Hepatocyte (in vitro differentiated cells): ENCODE data around the gene RAB37. TPM values are rescaled to one million over a fixed set of nuclear protein-coding genes. Genes with fewer than 3 reads are reported as not detected.
A peak's percentile ranks its signal among the peaks of the same experiment; 100 is the strongest.

Experiments
- DNase-seq: peaks from one replicate; pipeline ENCODE4 v3.0.0-alpha.2; 2016; ENCODE audit warnings: low spot score
- H2AFZ ChIP-seq: fragments of 200-600 bp; sonication (generic); 2 replicates; pipeline ENCODE4 v1.6.0; 2016; ENCODE audit warnings: antibody characterized with exemption, mild to moderate bottlenecking
- H3K27ac ChIP-seq: fragments of 200-600 bp; sonication (generic); 2 replicates; pipeline ENCODE4 v1.5.1; 2016; ENCODE audit warnings: mild to moderate bottlenecking
- H3K27me3 ChIP-seq: fragments of 200-600 bp; sonication (generic); 2 replicates; pipeline ENCODE4 v1.6.1; 2016
- H3K36me3 ChIP-seq: fragments of 200-600 bp; sonication (generic); replicated peaks from 2 replicates; pipeline ENCODE4 v1.5.1; 2016; ENCODE audit warnings: low read depth; ENCODE audit not compliant: insufficient read depth
- H3K4me1 ChIP-seq: fragments of 200-600 bp; sonication (generic); 2 replicates; pipeline ENCODE4 v1.5.1; 2016; ENCODE audit warnings: mild to moderate bottlenecking, moderate library complexity; ENCODE audit not compliant: insufficient read depth
- H3K4me2 ChIP-seq: fragments of 200-600 bp; sonication (generic); 2 replicates; pipeline ENCODE4 v1.6.0; 2016
- H3K4me3 ChIP-seq: fragments of 200-600 bp; sonication (generic); 2 replicates; pipeline ENCODE4 v1.5.1; 2016; ENCODE audit warnings: mild to moderate bottlenecking
- H3K79me2 ChIP-seq: fragments of 200-600 bp; sonication (generic); 2 replicates; pipeline ENCODE4 v1.6.0; 2017; ENCODE audit warnings: mild to moderate bottlenecking
- H3K9me2 ChIP-seq: fragments of 200-600 bp; sonication (generic); replicated peaks from 2 replicates; pipeline ENCODE4 v1.6.0; 2017; ENCODE audit warnings: mild to moderate bottlenecking; ENCODE audit not compliant: insufficient read depth
- H3K9me3 ChIP-seq: fragments of 200-600 bp; sonication (generic); 2 replicates; pipeline ENCODE4 v1.5.1; 2016; ENCODE audit warnings: low read depth, mild to moderate bottlenecking
- H4K20me1 ChIP-seq: fragments of 200-600 bp; sonication (generic); 2 replicates; pipeline ENCODE4 v1.6.0; 2016; ENCODE audit warnings: mild to moderate bottlenecking; ENCODE audit not compliant: insufficient read depth, poor library complexity, severe bottlenecking
- CTCF ChIP-seq: fragments of 200-600 bp; sonication (generic); IDR thresholded peaks from 2 replicates; pipeline ENCODE4 v1.5.1; 2016; ENCODE audit warnings: antibody characterized with exemption, mild to moderate bottlenecking; ENCODE audit not compliant: poor library complexity
- EZH2 ChIP-seq: fragments of 200-600 bp; sonication (generic); IDR thresholded peaks from 2 replicates; pipeline ENCODE4 v1.6.1; 2016; ENCODE audit warnings: antibody characterized with exemption, mild to moderate bottlenecking, borderline replicate concordance
- EZH2phosphoT487 ChIP-seq: fragments of 200-600 bp; sonication (generic); IDR thresholded peaks from one replicate; pipeline ENCODE4 v1.6.1; 2018; ENCODE audit warnings: antibody characterized with exemption, mild to moderate bottlenecking, low read depth, moderate library complexity; ENCODE audit not compliant: unreplicated experiment, severe bottlenecking
- WGBS: methylation state at CpG from one replicate; pipeline ENCODE4 v1.1.6; 2016; ENCODE audit warnings: low lambda C conversion rate; ENCODE audit errors: missing lambda C conversion rate; 5-methylcytosine and 5-hydroxymethylcytosine counted together
- polyA plus RNA-seq: library from polyadenylated mRNA; unstranded; fragments of >200 nt; fragmentation: Nextera tagmentation; extraction: Ambion mirVana; gene quantifications from 2 replicates; pipeline ENCODE4 v1.2.1, GENCODE V29; 2016
- total RNA-seq: library from RNA; depleted of rRNA; stranded (reverse); fragments of >200 nt; gene quantifications from 2 replicates; pipeline ENCODE4 v1.2.3, GENCODE V29; 2014

RAB37 gene
- total and polyA plus RNA-seq, 2 experiments from 2014 or later = 6.1 to 7.0 TPM

GRCh38 chr17:74712756-74713155, 24.3 kb upstream of the RAB37 start, which contains the start of gene CD300LF:
TSS of gene CD300LF (minus strand) at chr17:74712923. CDS start at chr17:74712866, 57 bp downstream.
- no peak for DNase-seq
- H3K36me3 ChIP-seq = no peaks in the 10 kb centered on the region
- H3K9me3 ChIP-seq = no peaks in the 10 kb centered on the region
- H3K27me3 ChIP-seq = no peaks in the 10 kb centered on the region
- H3K9me2 ChIP-seq = no peaks in the 10 kb centered on the region
- no peaks in the 10 kb centered on the region for H3K79me2 ChIP-seq
- H3K27ac ChIP-seq = no peak within 1 kb of the TSS
- H3K4me2 ChIP-seq = no peak within 1 kb of the TSS
- TF ChIP-seq EZH2phosphoT487 = no peak
- no peak for TF ChIP-seq EZH2
- TF ChIP-seq CTCF = no peak
- 96% methylated on average over 8 of the region's 8 CpGs for WGBS
- H3K4me1 ChIP-seq = peaks cover 16% of the 10 kb centered on the region
- no peak within 1 kb of the TSS for H2AFZ ChIP-seq
- H4K20me1 ChIP-seq = no peaks in the 10 kb centered on the region
- no peak within 1 kb of the TSS for H3K4me3 ChIP-seq

- WGBS = 96% methylated on average over 12 of the region's 12 CpGs
- no peaks in the 10 kb centered on the region for H4K20me1 ChIP-seq
- H3K4me1 ChIP-seq = peaks cover 16% of the 10 kb centered on the region
- no peaks in the 10 kb centered on the region for H3K9me2 ChIP-seq
- no peak for DNase-seq
- H3K27me3 ChIP-seq = no peaks in the 10 kb centered on the region
- H3K27ac ChIP-seq = no peak overlapping the region
- H3K4me2 ChIP-seq = no peak overlapping the region
- H3K36me3 ChIP-seq = no peaks in the 10 kb centered on the region
- H3K9me3 ChIP-seq = no peaks in the 10 kb centered on the region
- H3K79me2 ChIP-seq = no peaks in the 10 kb centered on the region
- TF ChIP-seq EZH2 = no peak
- TF ChIP-seq EZH2phosphoT487 = no peak
- no peak for TF ChIP-seq CTCF
- H2AFZ ChIP-seq = no peak overlapping the region
- H3K4me3 ChIP-seq = no peak overlapping the region
Measured at GRCh38 chr17:74713171-74713755, 23.8 kb upstream of the RAB37 start.

GRCh38 chr17:74715144-74715543, 21.9 kb upstream of the RAB37 start:
- H3K9me3 ChIP-seq = no peaks in the 10 kb centered on the region
- peak overlapping the region; percentile 6 for H3K4me2 ChIP-seq
- TF ChIP-seq EZH2 (no peak), CTCF (no peak), EZH2phosphoT487 (no peak)
- H2AFZ ChIP-seq = no peak overlapping the region
- H3K27me3 ChIP-seq = no peaks in the 10 kb centered on the region
- WGBS = 17% methylated on average over 4 of the region's 4 CpGs
- DNase-seq = peak; percentile 72
- no peaks in the 10 kb centered on the region for H3K9me2 ChIP-seq
- H3K4me3 ChIP-seq = no peak overlapping the region
- H3K4me1 ChIP-seq = peaks cover 16% of the 10 kb centered on the region
- no peaks in the 10 kb centered on the region for H4K20me1 ChIP-seq
- no peaks in the 10 kb centered on the region for H3K36me3 ChIP-seq
- H3K27ac ChIP-seq = peak overlapping the region; percentile 60
- H3K79me2 ChIP-seq = no peaks in the 10 kb centered on the region

- Histone ChIP-seq H3K36me3 (no peaks in the 10 kb centered on the region), H3K79me2 (no peaks in the 10 kb centered on the region)
- WGBS = 94% methylated on average over 4 of the region's 4 CpGs
Measured at GRCh38 chr17:74720506-74720905, 16.6 kb upstream of the RAB37 start.

More at GRCh38 chr17:74720506-74720905, 16.6 kb upstream of the RAB37 start:
- TF ChIP-seq EZH2phosphoT487 (no peak), CTCF (no peak), EZH2 (no peak)
- H3K27ac ChIP-seq = no peak overlapping the region
- H3K4me1 ChIP-seq = peaks cover 4% of the 10 kb centered on the region
- H3K9me3 ChIP-seq = no peaks in the 10 kb centered on the region
- no peak overlapping the region for H2AFZ ChIP-seq
- H3K4me2 ChIP-seq = no peak overlapping the region
- H4K20me1 ChIP-seq = no peaks in the 10 kb centered on the region
- no peak for DNase-seq
- no peaks in the 10 kb centered on the region for H3K27me3 ChIP-seq
- no peaks in the 10 kb centered on the region for H3K9me2 ChIP-seq
- no peak overlapping the region for H3K4me3 ChIP-seq
